EL (cell line): ENCODE measurements around the gene ADGRL1.
"Not testable (repeated sequence)": the region's sequence is repeated elsewhere in the genome, so short reads cannot be mapped to it uniquely, and the experiment has no call there.

Experiments used
- DNase-seq: peaks from one replicate; pipeline ENCODE4 v3.0.0-alpha.2; 2016

Gene ADGRL1

DNA sequence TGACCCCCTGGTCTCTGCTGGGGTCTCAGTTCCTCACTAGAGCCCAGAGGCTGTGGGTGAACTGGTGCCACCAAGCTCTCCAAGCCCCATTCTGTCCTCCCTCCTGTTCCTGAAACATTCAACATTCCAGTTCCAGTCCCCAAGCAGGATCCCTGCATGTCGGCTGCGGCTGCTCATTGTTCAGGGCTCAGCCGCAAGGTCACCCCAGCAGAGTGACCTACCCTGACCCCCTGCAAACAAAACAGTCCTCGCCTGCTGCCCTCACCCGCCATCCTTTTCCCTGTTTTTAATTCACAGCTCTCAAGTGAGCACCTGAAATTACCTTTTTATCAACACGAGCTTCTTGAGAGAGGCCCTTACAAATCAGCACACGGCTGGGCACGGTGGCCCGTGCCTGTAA is 19.3 kb downstream of the ADGRL1 start:
- DNase-seq = not testable (repeated sequence)

DNA sequence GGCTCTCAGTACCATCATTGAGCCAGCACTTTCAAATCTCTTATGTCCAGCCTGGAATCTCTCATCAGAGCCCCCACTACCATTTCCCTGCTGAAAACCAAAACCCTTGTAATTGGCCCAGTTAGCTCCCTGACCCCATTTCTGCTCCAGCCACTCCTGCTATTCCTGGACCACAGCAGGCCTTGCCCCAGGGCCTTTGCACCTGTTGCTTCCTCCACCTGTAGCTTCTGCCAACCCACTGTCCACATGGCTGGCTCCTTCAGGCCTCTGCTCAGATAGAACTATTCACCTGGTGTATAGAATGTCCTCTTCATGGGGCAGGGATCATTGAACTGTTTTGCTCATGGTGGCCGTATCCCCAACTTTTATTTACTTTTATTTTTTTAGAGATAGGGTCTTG is 20.3 kb downstream of the ADGRL1 start:
- not testable (repeated sequence) for DNase-seq

DNA sequence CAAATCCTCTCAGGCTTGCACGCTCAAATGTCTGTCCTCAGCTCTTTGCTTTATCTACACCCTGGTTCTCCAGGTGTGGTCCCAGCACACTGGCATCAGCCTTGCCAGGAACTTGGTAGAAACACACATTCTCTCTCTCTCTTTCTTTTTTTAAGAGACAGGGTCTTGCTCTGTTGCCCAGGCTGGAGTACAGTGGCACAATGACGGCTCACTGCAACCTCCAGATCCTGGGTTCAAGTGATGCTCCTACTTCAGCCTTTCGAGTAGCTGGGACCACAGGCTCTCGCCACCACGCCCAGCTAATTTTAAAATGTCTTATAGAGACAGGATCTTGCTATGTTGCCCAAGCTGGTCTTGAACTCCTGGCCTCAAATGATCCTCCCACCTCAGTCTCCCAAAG is 20.8 kb downstream of the ADGRL1 start:
- no peak for DNase-seq

DNA sequence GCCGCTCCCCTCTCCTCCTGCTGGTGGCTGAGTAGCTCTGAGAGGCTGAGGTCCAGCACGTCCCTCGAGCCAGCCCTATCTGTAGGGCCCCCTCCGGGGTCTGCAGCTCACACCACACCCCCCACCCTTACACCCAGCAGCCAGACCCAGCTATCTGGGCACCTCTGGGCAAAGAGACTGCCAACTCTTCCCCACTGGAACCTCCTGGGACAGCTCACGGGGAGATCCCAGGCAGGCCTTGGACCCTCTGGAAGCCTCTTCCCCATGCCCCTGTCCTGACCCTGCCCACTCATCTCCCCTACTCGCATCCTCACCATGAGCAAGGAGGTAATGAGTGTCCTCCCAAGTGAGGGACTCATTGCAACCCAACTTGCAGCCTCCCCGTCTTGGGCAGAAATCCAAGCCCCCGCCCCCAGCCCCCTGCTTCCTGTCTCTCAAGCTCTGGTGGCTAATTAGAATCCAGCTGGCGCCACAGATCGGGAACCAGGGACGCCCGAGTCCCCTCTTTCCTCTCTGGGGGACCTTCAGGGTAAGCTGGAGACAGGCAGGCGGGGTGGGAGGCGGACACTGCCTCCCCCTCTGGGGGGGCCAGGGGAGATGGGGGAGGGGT is 22.1 kb downstream of the ADGRL1 start:
- DNase-seq = no peak

DNA sequence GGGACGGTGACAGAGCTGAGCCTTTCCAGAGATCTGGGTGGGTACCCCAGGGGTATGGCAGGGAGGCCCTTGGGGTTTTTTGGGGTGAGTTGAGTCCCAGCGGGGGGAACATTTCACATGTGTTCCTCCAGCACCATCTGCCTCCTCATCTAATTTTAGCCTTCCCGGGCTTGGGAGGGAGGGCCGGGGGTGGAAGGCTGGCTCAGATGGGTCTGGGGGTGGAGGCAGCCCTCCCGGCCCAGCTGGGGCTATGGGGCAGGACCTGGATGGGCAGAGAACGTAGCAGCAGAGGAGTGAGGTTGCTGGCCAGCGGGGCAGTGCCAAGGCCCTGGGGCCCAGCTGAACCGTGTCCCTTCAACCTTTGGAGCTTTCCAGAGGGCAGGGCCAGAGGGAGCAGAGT is 23.5 kb downstream of the ADGRL1 start:
- DNase-seq = no peak

DNA sequence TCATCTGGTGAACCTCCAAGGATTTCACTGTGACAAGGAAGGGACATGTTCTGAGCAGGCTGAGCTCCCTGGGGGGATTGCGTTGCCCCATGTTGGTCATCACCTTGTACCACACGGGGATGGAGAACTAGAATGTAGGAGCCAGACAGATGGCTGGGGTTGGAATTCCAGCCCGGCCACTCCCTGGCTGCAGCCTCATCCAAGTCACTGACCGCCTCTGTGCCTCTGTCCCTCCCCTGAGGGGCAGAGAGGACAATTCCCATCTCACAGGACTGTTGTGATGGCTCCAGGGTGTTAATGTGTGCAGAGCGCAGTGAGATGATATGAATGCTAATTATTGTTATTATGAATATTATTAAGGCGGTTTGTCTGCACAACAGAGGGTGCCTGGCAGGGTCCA is 24.1 kb downstream of the ADGRL1 start:
- DNase-seq = no peak

DNA sequence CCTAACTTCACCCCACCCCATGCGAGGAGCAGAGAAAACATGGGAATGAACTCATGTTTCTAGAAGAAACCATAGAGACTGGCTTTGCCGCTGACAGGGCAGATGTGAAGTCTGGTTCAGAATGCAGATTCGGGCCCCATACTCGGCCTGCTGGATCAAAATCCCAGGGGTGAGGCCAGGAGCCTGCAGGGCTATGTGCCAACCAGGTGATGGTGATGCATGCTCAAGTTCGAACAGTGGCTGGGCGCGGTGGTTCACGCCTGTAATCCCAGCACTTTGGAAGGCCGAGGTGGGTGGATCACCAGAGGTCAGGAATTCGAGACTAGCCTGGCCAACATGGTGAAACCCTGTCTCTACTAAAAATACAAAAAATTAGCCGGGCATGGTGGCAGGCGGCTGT is 24.8 kb downstream of the ADGRL1 start:
- DNase-seq = not testable (repeated sequence)

DNA sequence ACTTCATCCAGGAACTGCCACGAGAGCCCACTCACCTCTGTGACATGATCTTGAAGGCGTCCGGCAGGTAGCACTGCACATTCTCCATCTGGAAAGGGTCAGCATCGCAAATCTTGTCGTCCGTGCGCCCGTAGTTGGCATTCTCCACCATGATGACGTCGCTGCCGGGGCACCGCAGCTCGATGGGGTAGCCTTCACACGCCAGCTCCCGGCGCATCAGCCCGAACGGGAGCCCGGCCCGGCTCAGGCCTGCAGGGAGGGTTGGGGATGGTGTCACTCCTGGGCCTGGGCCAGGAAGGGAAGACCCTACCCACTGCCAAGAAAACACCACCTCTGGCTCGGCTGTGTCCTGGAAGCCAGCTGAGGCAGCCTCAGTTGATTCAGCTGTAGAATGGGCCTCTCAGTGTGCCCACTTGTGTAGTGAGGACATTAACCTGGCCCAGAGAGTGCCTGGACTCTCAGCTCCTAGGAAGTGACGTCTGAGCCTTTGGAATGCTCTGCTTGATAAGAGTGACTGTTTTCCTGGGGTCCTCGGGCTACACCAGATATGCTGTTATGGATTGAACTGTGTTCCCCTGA is 28.4 kb downstream of the ADGRL1 start:
- DNase-seq = no peak

DNA sequence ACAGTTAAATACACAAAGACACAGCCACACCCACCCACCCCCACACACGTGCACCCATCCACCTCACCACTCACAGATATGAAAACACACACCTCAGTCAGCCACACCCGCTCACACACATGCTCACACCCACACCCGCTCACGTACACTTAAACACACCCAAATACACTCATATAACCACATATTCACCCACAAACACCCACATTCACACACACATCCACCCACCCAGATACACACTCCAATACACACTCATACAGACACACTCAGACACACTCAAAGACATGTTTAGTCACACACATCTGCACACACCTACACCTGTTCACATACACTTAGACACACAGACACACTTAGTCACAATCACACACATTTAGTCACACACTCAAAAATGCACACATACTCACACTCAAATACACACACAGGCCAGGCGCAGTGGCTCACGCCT is 30.6 kb downstream of the ADGRL1 start:
- no peak for DNase-seq

DNA sequence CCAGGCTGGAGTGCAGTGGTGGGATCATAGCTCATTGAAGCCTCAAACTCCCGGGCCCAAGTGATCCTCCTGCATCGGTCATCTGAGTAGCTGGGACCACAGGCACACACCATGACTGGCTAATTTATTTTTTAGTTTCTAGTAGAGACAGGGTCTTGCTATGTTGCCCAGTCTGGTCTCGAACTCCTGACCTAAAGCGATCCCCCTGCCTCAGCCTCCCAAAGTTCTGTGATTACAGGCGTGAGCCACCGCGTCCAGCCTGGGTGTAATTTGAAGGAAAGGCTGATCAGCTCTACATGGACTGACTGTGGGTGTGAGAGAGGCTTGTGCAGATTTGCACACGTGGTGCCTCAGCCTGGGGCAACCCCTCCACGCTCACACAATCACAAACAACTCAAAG is 31.1 kb downstream of the ADGRL1 start:
- DNase-seq = no peak

DNA sequence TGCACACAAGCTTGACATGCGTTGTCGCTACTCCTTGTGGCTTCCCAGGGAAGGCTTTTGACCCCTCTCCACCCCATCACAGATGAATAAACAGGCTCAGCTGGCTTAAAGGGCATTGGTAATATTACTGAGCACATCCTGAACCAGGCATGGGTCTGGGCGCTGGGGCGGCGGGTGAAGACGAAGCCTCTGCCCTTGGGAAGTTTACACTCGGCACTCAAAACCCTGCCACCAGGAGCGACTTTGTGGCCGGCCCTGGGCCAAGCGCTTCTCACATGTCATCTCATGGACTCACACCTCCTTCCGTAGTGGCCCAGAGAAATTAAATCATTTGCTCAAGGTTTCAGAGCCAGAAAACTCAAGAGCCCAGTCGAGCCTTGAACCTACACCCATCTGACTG is 37.0 kb downstream of the ADGRL1 start:
- DNase-seq = no peak

DNA sequence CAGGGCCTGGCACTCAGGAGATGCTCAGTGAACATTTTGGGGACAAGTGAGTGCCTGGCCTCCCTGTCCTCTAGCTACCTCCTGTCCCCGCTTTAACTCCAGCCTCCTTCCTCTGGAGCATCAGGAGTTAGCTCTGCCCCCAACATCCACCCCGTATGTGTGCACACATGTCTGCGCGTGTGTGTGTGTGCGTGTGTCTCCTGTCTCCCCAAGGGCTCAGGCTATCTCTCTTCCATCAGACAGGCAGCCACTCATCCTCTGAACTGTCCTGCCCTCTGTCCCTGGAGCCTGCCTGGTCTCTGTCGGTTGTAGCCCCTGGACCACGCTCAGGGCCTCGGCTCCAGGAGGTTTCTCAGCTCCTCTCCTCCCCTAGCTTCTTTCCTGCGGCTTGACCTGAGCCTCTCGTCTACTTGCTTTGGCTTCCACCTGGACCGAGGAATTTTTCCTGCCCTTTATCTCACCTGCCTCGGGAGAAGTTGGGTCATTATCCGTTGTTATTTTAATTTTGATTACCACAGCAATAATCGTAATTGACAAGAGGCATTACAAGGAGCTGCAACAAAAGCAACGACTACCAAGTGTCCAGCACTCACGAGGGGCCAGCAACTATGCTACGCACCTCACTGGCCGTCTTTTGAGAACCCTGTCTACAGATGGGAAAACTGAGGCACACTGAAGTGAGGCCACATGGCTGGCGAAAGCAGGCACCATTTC is 37.6 kb downstream of the ADGRL1 start:
- DNase-seq = no peak

DNA sequence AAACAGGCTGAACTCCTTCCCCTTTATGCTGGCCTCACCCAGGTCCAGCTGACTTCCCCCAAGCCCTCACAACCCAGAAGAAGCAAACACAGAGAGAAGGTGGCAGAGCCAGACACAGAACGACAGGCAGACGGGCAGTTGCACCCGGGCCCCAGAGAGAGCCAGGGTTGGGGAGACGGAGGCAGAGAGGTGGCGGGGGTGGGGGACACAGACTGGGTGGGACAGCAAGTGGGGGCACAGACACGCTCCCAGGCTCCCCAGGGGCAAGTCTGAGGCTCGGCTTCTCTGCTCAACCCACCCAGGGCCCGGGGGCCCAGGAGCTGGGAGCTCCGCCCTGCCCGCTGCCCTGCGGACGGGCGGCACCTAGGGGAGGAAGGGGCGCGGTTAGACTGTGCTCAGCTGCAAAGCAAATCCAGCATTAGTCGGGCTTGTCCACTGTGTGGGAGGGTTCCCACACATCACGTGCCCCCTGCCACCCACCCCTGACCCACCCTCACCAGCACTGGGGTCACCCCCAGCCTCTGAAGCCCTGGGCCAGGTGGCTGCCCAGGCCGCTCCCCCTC is 38.3 kb downstream of the ADGRL1 start:
- DNase-seq = no peak

DNA sequence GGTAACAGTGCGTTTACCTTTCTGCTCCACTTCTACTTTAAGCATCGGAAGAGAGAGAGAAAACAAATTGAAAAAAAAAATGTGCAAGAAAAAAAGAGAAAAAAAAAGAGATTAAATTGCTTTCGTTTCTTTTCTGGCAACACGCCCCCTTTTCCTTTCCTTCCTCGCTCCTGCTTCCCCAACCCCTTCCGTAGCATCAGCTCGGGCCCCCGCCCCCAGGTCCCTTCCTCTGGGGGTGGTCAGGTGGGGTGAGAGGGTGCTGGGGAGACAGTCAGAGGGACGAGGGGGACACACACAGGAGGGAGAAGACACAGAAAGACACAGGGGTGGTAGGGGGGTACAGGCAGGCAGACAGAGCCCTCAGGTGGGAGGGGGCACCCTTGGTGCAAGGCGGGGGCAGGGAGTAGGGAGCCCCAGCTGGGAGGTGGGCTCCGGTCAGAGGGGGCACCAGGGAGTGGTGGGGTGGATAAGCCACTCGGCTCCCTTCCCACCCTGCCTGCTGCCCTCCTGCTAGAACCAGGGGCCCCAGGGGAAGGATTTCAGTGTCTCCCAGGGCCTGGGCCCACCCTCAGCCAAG is 38.9 kb downstream of the ADGRL1 start:
- DNase-seq = no peak

DNA sequence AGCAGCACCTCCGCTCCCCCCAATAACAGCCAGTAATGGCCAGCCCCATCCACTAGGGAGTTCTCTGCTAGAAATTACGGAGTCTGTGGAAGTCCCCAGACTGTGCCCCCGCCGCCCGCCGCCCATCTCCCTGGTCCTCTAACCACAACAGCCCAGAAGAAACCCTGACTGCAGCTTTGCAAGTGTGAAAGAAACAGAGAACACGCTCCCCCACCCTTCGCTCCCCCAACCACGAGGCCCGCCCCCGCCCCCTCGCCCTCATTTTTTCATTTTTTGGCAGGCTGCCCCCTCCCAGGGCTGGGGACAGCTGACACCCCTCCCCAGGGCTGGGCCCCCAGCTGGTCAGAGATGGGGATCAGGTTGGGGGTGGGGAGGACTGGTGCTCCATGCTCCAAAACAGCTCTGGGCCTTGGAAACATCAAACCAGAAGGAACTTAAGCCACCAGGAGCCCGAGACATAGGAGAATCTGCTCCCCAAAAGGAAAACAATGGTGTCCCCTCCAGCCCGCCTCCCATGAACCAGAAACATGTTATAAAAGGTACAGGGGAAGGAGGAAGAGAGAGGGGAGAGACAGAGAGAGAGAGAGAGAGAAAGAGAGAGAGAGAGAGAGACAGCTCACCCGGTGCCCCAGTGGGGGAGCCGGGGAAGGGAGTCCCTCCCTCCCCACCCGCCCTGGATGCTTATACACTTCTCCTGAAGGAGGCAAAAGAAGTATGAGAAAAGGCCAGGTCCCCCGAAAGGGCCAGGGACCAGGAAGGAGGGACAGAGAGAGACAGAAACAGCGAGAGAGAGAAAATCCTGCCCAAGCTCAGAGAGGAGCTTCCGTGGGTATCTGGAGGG is 39.8 kb downstream of the ADGRL1 start:
- DNase-seq = no peak

DNA sequence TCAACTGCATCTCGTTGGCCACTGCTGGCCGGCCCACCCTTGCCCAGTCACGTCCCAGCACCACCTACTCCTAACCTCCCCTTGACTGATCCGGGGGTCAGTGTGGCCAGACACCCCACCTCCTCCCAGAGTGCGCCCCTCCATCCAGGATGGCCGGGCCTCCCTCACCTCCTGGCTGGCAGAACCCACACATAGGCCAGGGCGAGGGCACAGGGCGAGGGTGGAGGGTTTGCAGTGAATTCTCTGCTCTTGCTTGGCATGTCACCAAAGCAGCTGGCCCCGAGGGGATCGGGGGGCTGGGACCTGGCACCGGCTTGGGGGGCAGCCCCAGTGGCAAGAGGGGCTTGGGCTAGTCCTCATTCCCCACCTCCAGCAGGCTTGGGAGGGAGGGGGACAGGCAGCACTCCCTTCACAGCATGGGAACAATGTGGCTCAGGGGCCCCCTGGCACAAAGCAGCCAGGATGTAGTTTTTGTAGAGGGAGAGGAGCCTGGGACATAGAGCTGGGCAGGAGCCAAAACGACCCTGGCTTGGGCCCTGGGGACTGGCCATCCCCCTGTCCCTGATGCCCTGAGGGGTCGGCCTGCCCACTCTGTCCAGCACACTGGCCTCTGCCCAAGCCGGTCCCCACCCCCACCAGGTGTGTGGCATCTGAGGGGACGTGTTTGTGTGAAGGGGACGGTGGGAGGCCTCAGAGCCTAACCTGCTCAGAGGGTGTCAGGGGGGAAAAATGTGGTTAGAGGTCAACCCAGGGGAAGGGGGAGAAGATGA is 41.1 kb downstream of the ADGRL1 start:
- no peak for DNase-seq

DNA sequence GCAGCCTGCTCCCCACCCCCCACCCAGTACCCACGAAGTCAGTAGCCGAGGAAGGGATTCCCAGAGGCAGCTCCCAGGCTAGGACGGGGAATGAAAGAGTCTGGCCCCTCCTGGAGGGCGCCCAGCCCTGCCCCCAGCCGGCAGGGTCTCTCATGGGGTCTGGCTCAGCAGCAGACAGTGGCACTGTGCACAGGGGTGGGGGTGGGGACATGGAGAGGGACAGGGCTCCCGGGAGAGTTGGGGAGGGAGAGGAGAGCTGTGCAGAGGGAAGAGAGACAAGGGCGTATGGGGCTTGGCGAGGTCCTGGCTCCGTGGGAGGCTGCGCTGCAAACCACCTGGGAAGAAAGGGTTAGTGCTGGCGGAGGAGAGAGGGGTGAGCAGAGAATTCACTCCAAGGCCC is 41.9 kb downstream of the ADGRL1 start:
- DNase-seq = no peak

DNA sequence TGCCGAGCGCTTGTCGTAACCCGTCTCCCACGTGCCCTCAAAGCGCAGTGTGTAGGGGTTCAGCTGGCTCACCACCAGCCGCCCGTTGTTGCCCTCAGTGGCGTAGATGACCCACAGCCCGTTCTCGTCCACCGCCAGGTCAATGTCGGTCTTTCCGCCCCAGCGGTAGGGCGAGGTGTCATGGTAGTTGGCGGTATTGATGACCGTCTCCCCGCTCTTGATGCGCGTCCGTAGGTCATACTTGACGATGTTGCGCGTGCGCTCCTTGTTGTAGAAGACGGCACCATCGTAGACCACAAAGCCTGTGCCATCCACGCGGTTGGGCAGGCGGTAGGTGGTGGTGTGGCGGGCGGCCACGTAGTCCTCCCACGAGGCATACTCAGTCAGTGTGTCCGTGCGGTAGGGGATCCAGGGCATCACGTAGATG is 43.1 kb downstream of the ADGRL1 start:
- DNase-seq = no peak

DNA sequence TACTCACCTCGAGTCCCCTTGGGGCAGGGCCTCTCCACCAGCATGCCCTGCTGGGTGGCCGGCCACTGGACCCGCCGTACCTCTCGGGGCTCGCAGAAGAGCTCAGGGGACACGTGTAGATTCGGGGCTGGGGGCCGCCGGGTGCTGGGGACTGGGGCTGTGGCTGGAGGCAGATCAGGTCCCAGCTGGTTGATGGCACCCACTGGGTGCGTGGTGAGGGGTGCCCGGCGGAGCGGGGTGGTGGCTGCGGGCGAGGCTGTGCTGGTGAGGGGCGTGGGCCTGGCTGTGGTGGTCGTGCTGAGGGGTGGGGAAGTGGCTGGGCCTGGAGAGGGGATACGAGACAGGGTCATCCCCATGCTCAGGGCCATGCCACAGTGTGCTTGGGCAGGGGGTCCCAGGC is 44.7 kb downstream of the ADGRL1 start:
- no peak for DNase-seq

DNA sequence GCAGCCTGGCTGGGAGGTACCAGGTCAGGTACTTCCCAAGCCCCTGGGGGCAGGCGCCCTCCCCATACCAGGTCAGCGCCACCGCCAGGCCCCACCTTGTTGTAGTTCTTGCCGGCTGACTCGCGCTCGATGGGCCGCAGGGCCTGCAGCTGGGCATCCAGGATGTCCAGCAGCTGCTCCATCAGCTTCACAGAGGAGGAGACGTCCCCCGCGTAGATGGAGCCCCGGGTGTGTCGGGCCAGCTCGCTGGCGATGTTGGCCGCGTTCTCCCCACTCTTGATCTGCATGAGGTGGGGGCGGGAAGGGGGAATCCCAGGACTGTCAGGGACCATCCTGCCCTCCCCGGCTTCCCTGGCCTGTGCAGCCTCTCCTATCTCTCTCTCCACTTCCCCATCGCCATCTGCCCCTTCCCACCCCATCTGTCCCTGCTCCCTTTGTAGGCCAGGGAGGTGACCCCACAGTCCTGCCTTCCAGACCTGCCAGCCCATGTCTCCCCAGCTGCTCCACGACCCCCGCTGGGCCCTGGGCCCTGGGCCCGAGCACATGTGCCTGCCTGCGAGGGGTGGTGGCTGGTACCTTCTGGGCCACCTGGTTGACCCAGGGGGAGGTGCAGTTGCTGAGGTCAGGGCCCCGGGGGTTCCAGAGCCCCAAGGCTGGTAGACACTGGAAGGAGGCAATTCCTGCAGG is 45.8 kb downstream of the ADGRL1 start:
- no peak for DNase-seq

DNA sequence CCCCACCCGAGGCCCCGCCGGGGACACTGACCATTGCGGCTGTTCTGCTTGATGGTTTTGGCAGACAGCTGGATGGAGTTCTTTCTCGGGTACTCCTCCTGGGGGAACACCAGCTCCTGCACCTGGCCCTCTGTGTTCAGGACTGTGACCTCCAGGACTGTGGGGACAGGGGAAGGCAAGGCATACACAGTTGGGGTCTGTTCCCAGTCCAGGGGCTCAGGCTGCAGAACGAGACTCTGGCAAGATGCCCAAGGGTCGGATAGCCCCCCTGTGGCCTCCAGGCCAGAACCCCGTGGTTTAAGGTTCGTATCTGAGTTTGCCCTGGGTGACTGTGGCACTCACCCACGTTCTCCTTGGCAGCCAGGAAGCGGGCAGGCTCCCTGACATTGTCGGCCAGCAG is 46.9 kb downstream of the ADGRL1 start:
- DNase-seq = no peak
